Trophoblast cell (in vitro differentiated cells and primary cell): ENCODE results near the gene ERGIC1.

ENCODE experiments used
- DNase-seq, 2 donors: peaks; one replicate each; pipeline ENCODE4 v3.0.0-alpha.2; 2016
- H2AFZ ChIP-seq: 2 replicates; pipeline ENCODE4 v1.6.1; 2013; ENCODE audit warnings: low read length, moderate library complexity, mild to moderate bottlenecking; ENCODE audit not compliant: insufficient read depth, poor library complexity
- H2AK5ac ChIP-seq: 2 replicates; pipeline ENCODE4 v1.6.1; 2013; ENCODE audit warnings: mild to moderate bottlenecking, low read length
- H2BK120ac ChIP-seq: 2 replicates; pipeline ENCODE4 v1.6.1; 2013; ENCODE audit warnings: low read length, mild to moderate bottlenecking, moderate library complexity; ENCODE audit not compliant: insufficient read depth, poor library complexity
- H2BK12ac ChIP-seq: 2 replicates; pipeline ENCODE4 v1.6.1; 2013; ENCODE audit warnings: mild to moderate bottlenecking, low read length, moderate library complexity
- H2BK5ac ChIP-seq: 2 replicates; pipeline ENCODE4 v1.6.1; 2013; ENCODE audit warnings: low read length, low read depth, moderate library complexity, mild to moderate bottlenecking; ENCODE audit not compliant: poor library complexity
- H3K14ac ChIP-seq: 2 replicates; pipeline ENCODE4 v1.6.1; 2013; ENCODE audit warnings: mild to moderate bottlenecking, low read length
- H3K18ac ChIP-seq: 2 replicates; pipeline ENCODE4 v1.6.1; 2013; ENCODE audit warnings: mild to moderate bottlenecking, low read length
- H3K23ac ChIP-seq: 2 replicates; pipeline ENCODE4 v1.6.1; 2013; ENCODE audit warnings: low read length
- H3K27ac ChIP-seq: 2 replicates; pipeline ENCODE4 v1.5.1; 2013; ENCODE audit warnings: low read depth, mild to moderate bottlenecking, inconsistent platforms, low read length, moderate library complexity
- H3K27me3 ChIP-seq: 2 replicates; pipeline ENCODE4 v1.6.1; 2013; ENCODE audit warnings: inconsistent platforms, mild to moderate bottlenecking, low read length, moderate library complexity; ENCODE audit not compliant: insufficient read depth
- H3K36me3 ChIP-seq, 2 experiments: 1 replicate in 1 of 2; 2 replicates in 1 of 2; pipeline ENCODE4 v1.6.1; 2013; ENCODE audit warnings: low read length in 2 of 2, mild to moderate bottlenecking in 2 of 2, moderate library complexity in 1 of 2; ENCODE audit not compliant: insufficient read depth in 2 of 2, control insufficient read depth in 1 of 2
- H3K4ac ChIP-seq: 2 replicates; pipeline ENCODE4 v1.6.1; 2013; ENCODE audit warnings: low read depth, mild to moderate bottlenecking, low read length, moderate library complexity
- H3K4me1 ChIP-seq, 2 experiments: 1 replicate in 1 of 2; 2 replicates in 1 of 2; pipeline ENCODE4 v1.6.1; 2013; ENCODE audit warnings: low read length in 2 of 2, mild to moderate bottlenecking in 2 of 2, moderate library complexity in 1 of 2; ENCODE audit not compliant: insufficient read depth in 2 of 2, control insufficient read depth in 1 of 2
- H3K4me2 ChIP-seq: 2 replicates; pipeline ENCODE4 v1.6.1; 2013; ENCODE audit warnings: inconsistent platforms, mild to moderate bottlenecking, low read length, moderate library complexity
- H3K4me3 ChIP-seq: 2 replicates; pipeline ENCODE4 v1.5.1; 2013; ENCODE audit warnings: mild to moderate bottlenecking, low read depth, low read length, inconsistent platforms
- H3K79me1 ChIP-seq: one replicate; pipeline ENCODE4 v1.6.1; 2013; ENCODE audit warnings: low read length
- H3K79me2 ChIP-seq: 2 replicates; pipeline ENCODE4 v1.6.1; 2013; ENCODE audit warnings: low read length, mild to moderate bottlenecking; ENCODE audit not compliant: control insufficient read depth, insufficient read depth, poor library complexity
- H3K9ac ChIP-seq: 2 replicates; pipeline ENCODE4 v1.6.1; 2013; ENCODE audit warnings: mild to moderate bottlenecking, low read length
- H3K9me3 ChIP-seq: 2 replicates; pipeline ENCODE4 v1.6.1; 2013; ENCODE audit warnings: low read depth, mild to moderate bottlenecking, control low read depth, inconsistent platforms, low read length; ENCODE audit not compliant: insufficient read depth
- H4K12ac ChIP-seq: 2 replicates; pipeline ENCODE4 v1.6.1; 2013; ENCODE audit warnings: low read depth, mild to moderate bottlenecking, low read length, moderate library complexity
- H4K8ac ChIP-seq: 2 replicates; pipeline ENCODE4 v1.6.1; 2013; ENCODE audit warnings: low read depth, mild to moderate bottlenecking, low read length, moderate library complexity
- H4K91ac ChIP-seq: one replicate; pipeline ENCODE4 v1.6.1; 2013; ENCODE audit warnings: low read depth, mild to moderate bottlenecking, low read length, moderate library complexity
- WGBS: extraction: QIAGEN DNeasy Blood & Tissue Kit; methylation state at CpG from one replicate; pipeline ENCODE4 v1.1.7; 2013; ENCODE audit warnings: missing lambda C conversion rate; ENCODE audit not compliant: insufficient read length, insufficient coverage; ENCODE audit errors: extremely low coverage; 5-methylcytosine and 5-hydroxymethylcytosine counted together

Gene ERGIC1

GRCh38 chr5:172919525-172920446 lies 85.7 kb downstream of the ERGIC1 start:
- no peak overlapping the region for H3K14ac ChIP-seq
- H3K23ac ChIP-seq = no peak overlapping the region
- no peak overlapping the region for H3K4me3 ChIP-seq
- WGBS = no CpG with 5 or more reads among the region's 16 CpGs
- no peaks in the 10 kb centered on the region for H3K79me1 ChIP-seq
- H3K79me2 ChIP-seq = no peaks in the 10 kb centered on the region
- no peak overlapping the region for H4K91ac ChIP-seq
- no peak overlapping the region for H4K12ac ChIP-seq
- no peak overlapping the region for H3K4me2 ChIP-seq
- H4K8ac ChIP-seq = no peak overlapping the region
- H3K27ac ChIP-seq = no peak overlapping the region
- H3K4ac ChIP-seq = no peak overlapping the region
- no peak overlapping the region for H2BK120ac ChIP-seq
- no peak overlapping the region for H3K18ac ChIP-seq
- H3K27me3 ChIP-seq = no peaks in the 10 kb centered on the region
- no peak overlapping the region for H2AK5ac ChIP-seq
- H2AFZ ChIP-seq = no peak overlapping the region
- H2BK12ac ChIP-seq = no peak overlapping the region
- H3K9me3 ChIP-seq = no peaks in the 10 kb centered on the region
- H2BK5ac ChIP-seq = no peak overlapping the region
- DNase-seq = no peak
- H3K4me1 ChIP-seq = no peaks in the 10 kb centered on the region
- H3K36me3 ChIP-seq = peaks cover 36 to 37% of the 10 kb centered on the region in 2 experiments
- no peak overlapping the region for H3K9ac ChIP-seq

DNA sequence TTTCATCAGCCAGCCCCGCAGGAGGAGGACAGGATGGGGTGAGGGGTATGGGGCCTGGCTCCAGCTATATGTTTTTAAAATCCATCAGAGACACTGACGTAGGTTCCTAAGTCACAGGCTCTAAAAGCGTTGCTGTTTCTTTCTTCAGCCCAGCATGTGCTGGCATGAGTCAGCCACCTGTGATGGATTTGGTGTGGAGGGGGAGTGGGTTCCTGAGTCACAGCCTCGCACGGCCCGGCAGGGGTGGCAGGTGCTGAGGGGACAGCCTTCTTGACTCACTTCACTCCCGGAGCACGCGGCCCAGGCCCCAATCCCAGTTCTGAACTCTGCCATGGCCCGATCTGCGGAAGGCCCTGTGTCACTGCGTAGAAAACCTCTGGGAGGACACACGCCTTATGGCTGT lies 86.4 kb downstream of the ERGIC1 start:
- Histone ChIP-seq H2AK5ac (no peak overlapping the region), H4K12ac (no peak overlapping the region), H3K4me2 (no peak overlapping the region), H3K14ac (no peak overlapping the region), H3K18ac (no peak overlapping the region), H3K9ac (no peak overlapping the region), H2BK12ac (no peak overlapping the region), H3K79me1 (no peaks in the 10 kb centered on the region), H4K91ac (no peak overlapping the region), H2BK120ac (no peak overlapping the region), H3K79me2 (no peaks in the 10 kb centered on the region), H3K27me3 (no peaks in the 10 kb centered on the region), H3K4me1 (no peaks in the 10 kb centered on the region), H3K4ac (no peak overlapping the region), H3K9me3 (no peaks in the 10 kb centered on the region), H3K4me3 (no peak overlapping the region), H2BK5ac (no peak overlapping the region), H3K27ac (no peak overlapping the region), H3K23ac (no peak overlapping the region), H2AFZ (no peak overlapping the region), H3K36me3 (peaks cover 30 to 32% of the 10 kb centered on the region in 2 experiments), H4K8ac (no peak overlapping the region)
- WGBS = no CpG with 5 or more reads among the region's 13 CpGs
- DNase-seq = peak in 1 of 2 donors; percentile 42

DNA sequence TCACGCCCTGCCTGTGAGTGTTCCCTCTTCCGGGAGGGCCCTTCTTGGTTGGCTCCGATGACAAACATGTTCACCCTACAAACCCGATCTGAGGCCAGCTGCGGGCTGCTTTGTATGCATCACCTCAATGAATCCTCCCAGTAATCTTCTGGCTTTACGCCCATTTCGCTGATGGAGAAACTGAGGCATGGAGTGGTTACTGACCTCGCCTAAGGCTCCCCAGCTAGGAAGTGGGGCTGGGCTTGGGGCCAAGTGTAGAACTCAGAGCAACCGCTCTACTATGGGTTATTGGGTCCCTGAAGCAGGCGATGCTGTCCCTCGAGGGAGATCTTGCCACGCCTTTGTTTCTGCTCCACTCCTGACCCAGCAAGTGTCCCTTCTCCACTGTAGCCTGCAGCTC lies 86.9 kb downstream of the ERGIC1 start:
- H3K27me3 ChIP-seq = no peaks in the 10 kb centered on the region
- H3K9me3 ChIP-seq = no peaks in the 10 kb centered on the region
- no peaks in the 10 kb centered on the region for H3K79me1 ChIP-seq
- no CpG with 5 or more reads among the region's 12 CpGs for WGBS
- no peak overlapping the region for H3K14ac ChIP-seq
- no peak overlapping the region for H4K91ac ChIP-seq
- no peak overlapping the region for H3K9ac ChIP-seq
- no peak overlapping the region for H4K12ac ChIP-seq
- H3K4me3 ChIP-seq = no peak overlapping the region
- no peak overlapping the region for H2BK120ac ChIP-seq
- no peak overlapping the region for H2AFZ ChIP-seq
- peaks cover 27 to 28% of the 10 kb centered on the region in 2 experiments for H3K36me3 ChIP-seq
- no peak overlapping the region for H3K27ac ChIP-seq
- no peak overlapping the region for H3K23ac ChIP-seq
- no peaks in the 10 kb centered on the region for H3K4me1 ChIP-seq
- no peak overlapping the region for H3K4me2 ChIP-seq
- H2AK5ac ChIP-seq = no peak overlapping the region
- H2BK5ac ChIP-seq = no peak overlapping the region
- no peak for DNase-seq
- no peak overlapping the region for H3K4ac ChIP-seq
- no peak overlapping the region for H4K8ac ChIP-seq
- H3K18ac ChIP-seq = no peak overlapping the region
- H3K79me2 ChIP-seq = no peaks in the 10 kb centered on the region
- no peak overlapping the region for H2BK12ac ChIP-seq

DNA sequence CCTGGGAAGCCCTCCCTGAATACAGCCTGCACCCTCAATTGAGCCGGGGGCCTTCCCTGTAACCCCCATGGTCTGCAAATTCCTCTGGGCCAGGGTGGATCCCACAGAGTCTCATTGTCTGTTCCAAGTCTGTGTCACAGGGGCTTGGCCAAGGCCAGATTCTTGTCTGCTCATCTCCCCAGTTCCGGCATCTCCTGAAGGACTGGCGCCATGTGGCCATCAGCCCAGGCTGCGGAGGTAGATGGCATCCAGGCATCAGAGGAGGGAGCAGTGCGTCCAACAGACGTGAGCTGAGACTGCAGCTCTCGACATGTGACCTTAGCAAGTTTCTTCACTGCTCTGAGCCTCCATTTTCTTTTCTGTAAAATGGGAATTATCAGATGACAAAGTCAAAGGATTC lies 87.9 kb downstream of the ERGIC1 start:
- H3K4me2 ChIP-seq = no peak overlapping the region
- no peak overlapping the region for H2BK120ac ChIP-seq
- no peaks in the 10 kb centered on the region for H3K79me2 ChIP-seq
- H4K91ac ChIP-seq = no peak overlapping the region
- no peak overlapping the region for H2BK12ac ChIP-seq
- H3K23ac ChIP-seq = no peak overlapping the region
- no peak overlapping the region for H3K27ac ChIP-seq
- H2BK5ac ChIP-seq = no peak overlapping the region
- H2AK5ac ChIP-seq = no peak overlapping the region
- H3K27me3 ChIP-seq = no peaks in the 10 kb centered on the region
- no CpG with 5 or more reads among the region's 7 CpGs for WGBS
- no peak overlapping the region for H3K14ac ChIP-seq
- no peak overlapping the region for H3K18ac ChIP-seq
- no peak overlapping the region for H3K4me3 ChIP-seq
- no peak overlapping the region for H4K12ac ChIP-seq
- peaks cover 32 to 33% of the 10 kb centered on the region in 2 experiments for H3K36me3 ChIP-seq
- H3K9me3 ChIP-seq = no peaks in the 10 kb centered on the region
- H3K9ac ChIP-seq = no peak overlapping the region
- no peaks in the 10 kb centered on the region for H3K4me1 ChIP-seq
- no peak overlapping the region for H2AFZ ChIP-seq
- no peaks in the 10 kb centered on the region for H3K79me1 ChIP-seq
- H3K4ac ChIP-seq = no peak overlapping the region
- no peak overlapping the region for H4K8ac ChIP-seq
- no peak for DNase-seq
